Smooth muscle cell (in vitro differentiated cells): Measurements from ENCODE around the gene TFB1M. TPM values are rescaled to one million over a fixed set of nuclear protein-coding genes. Genes with fewer than 3 reads are reported as not detected.
"Not testable (repeated sequence)": the region's sequence is repeated elsewhere in the genome, so short reads cannot be mapped to it uniquely, and the experiment has no call there.

Experiments
- DNase-seq: peaks from one replicate; lab custom pipeline; 2025; ENCODE audit not compliant: unreplicated experiment; lab: John Stamatoyannopoulos, UW
- H2AFZ ChIP-seq: fragments of 200-600 bp; sonication (generic); 2 replicates; pipeline ENCODE4 v1.6.0; 2016; ENCODE audit warnings: antibody characterized with exemption, low read depth, mild to moderate bottlenecking
- H3F3A ChIP-seq: fragments of 200-600 bp; sonication (generic); 2 replicates; pipeline ENCODE4 v1.6.0; 2017; ENCODE audit warnings: antibody characterized with exemption, low read depth
- H3K27ac ChIP-seq: fragments of 200-600 bp; sonication (generic); 2 replicates; pipeline ENCODE4 v1.5.1; 2016; ENCODE audit warnings: low read depth, mild to moderate bottlenecking
- H3K27me3 ChIP-seq: fragments of 200-600 bp; sonication (generic); 2 replicates; pipeline ENCODE4 v1.6.1; 2016; ENCODE audit warnings: low read depth, mild to moderate bottlenecking
- H3K36me3 ChIP-seq: fragments of 200-600 bp; sonication (generic); 2 replicates; pipeline ENCODE4 v1.5.1; 2016; ENCODE audit warnings: low read depth
- H3K4me1 ChIP-seq: fragments of 200-600 bp; sonication (generic); 2 replicates; pipeline ENCODE4 v1.5.1; 2016; ENCODE audit warnings: low read depth
- H3K4me2 ChIP-seq: fragments of 200-600 bp; sonication (generic); 2 replicates; pipeline ENCODE4 v1.6.0; 2016; ENCODE audit warnings: mild to moderate bottlenecking
- H3K4me3 ChIP-seq: fragments of 200-600 bp; sonication (generic); 2 replicates; pipeline ENCODE4 v1.5.1; 2016; ENCODE audit warnings: mild to moderate bottlenecking
- H3K79me2 ChIP-seq: fragments of 200-600 bp; sonication (generic); 2 replicates; pipeline ENCODE4 v1.6.0; 2016; ENCODE audit warnings: low read depth, mild to moderate bottlenecking
- H3K9ac ChIP-seq: fragments of 200-600 bp; sonication (generic); 2 replicates; pipeline ENCODE4 v1.6.0; 2016; ENCODE audit warnings: low read depth
- H3K9me3 ChIP-seq: fragments of 200-600 bp; sonication (generic); replicated peaks from 2 replicates; pipeline ENCODE4 v1.5.1; 2016; ENCODE audit warnings: low read depth
- H4K20me1 ChIP-seq: fragments of 200-600 bp; sonication (generic); 2 replicates; pipeline ENCODE4 v1.6.0; 2016; ENCODE audit warnings: low read depth
- CTCF ChIP-seq: fragments of 200-600 bp; sonication (generic); IDR thresholded peaks from 2 replicates; pipeline ENCODE4 v1.5.1; 2017; ENCODE audit warnings: borderline replicate concordance, mild to moderate bottlenecking, antibody characterized with exemption; ENCODE audit not compliant: insufficient read depth, poor library complexity, severe bottlenecking
- WGBS: methylation state at CpG from one replicate; pipeline ENCODE4 v1.1.7; 2016; ENCODE audit warnings: low lambda C conversion rate; 5-methylcytosine and 5-hydroxymethylcytosine counted together
- polyA plus RNA-seq: library from polyadenylated mRNA; unstranded; fragments of >200 nt; fragmentation: Nextera tagmentation; extraction: Ambion mirVana; gene quantifications from 2 replicates; pipeline ENCODE4 v1.2.1, GENCODE V29; 2016
- total RNA-seq: library from RNA; depleted of rRNA; stranded (reverse); fragments of >200 nt; gene quantifications from 2 replicates; pipeline ENCODE4 v1.2.3, GENCODE V29; 2014

TFB1M gene
- total and polyA plus RNA-seq, 2 experiments from 2014 or later: 12.1 to 16.9 TPM

DNA sequence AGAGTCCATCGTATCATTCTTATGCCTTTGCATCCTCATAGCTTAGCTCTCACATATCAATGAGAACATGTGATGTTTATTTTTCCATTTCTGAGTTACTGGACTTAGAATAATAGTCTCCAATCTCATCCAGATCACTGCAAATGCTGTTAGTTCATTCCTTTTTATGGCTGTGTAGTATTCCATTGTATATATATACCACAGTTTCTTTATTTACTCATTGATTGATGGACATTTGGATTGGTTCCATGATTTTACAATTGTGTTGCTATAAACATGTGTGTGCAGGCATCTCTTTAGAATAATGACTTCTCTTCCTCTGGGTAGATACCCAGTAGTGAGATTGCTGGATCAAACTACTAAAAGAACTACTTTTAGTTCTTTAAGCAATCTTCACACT is 21.0 kb upstream of the TFB1M start:
- 100% methylated on average over 1 of the region's 1 CpG for WGBS
- Histone ChIP-seq H3K4me3 (no peak overlapping the region), H3F3A (no peaks in the 10 kb centered on the region), H3K4me2 (no peak overlapping the region), H2AFZ (no peak overlapping the region), H3K79me2 (no peaks in the 10 kb centered on the region), H4K20me1 (no peaks in the 10 kb centered on the region), H3K27me3 (no peaks in the 10 kb centered on the region), H3K9ac (no peak overlapping the region), H3K9me3 (peaks cover 2% of the 10 kb centered on the region), H3K36me3 (peaks cover 6% of the 10 kb centered on the region), H3K27ac (no peak overlapping the region), H3K4me1 (no peaks in the 10 kb centered on the region)
- TF ChIP-seq CTCF: no peak
- DNase-seq: no peak

GRCh38 chr6:155334073-155334472 is 19.8 kb upstream of the TFB1M start:
- not testable (repeated sequence) for H3K9ac ChIP-seq, H4K20me1 ChIP-seq, H3K9me3 ChIP-seq, H3K4me1 ChIP-seq, DNase-seq, H3K4me3 ChIP-seq, H3F3A ChIP-seq, H3K27ac ChIP-seq, H3K36me3 ChIP-seq, H3K27me3 ChIP-seq, H2AFZ ChIP-seq, H3K4me2 ChIP-seq, H3K79me2 ChIP-seq
- WGBS: 92% methylated on average over 7 of the region's 7 CpGs

DNA sequence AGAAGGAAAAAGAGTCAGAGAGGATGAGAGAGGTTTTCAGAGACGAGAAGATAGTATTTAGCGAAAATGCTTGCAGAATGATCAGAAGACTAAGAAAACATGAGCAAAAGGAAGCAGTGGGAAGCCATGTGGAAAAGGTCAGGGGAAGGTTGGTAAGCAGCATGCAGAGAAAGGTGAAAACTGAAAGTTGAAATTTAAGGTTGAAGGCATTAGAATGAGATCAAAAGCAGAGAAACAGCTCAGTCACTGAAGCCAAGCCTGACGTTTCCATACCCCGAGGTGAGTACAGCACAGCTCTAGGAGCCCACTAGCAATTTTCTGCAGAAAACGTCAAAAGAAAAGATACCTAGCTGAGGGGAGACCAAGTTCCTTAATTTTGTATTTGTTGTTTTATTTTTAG is 19.1 kb upstream of the TFB1M start:
- TF ChIP-seq CTCF: no peak
- 75% methylated on average over 5 of the region's 5 CpGs for WGBS
- Histone ChIP-seq H3K4me2 (no peak overlapping the region), H2AFZ (no peak overlapping the region), H3K79me2 (no peaks in the 10 kb centered on the region), H3K4me3 (no peak overlapping the region), H3K27me3 (no peaks in the 10 kb centered on the region), H3F3A (no peaks in the 10 kb centered on the region), H3K27ac (no peak overlapping the region), H3K36me3 (no peaks in the 10 kb centered on the region), H4K20me1 (no peaks in the 10 kb centered on the region), H3K4me1 (no peaks in the 10 kb centered on the region), H3K9me3 (no peaks in the 10 kb centered on the region), H3K9ac (no peak overlapping the region)
- DNase-seq: no peak

- Histone ChIP-seq H2AFZ (no peak overlapping the region), H4K20me1 (no peaks in the 10 kb centered on the region), H3K27me3 (no peaks in the 10 kb centered on the region), H3K79me2 (no peaks in the 10 kb centered on the region), H3K27ac (no peak overlapping the region), H3K4me1 (no peaks in the 10 kb centered on the region), H3K36me3 (no peaks in the 10 kb centered on the region), H3K4me3 (no peak overlapping the region), H3K9ac (no peak overlapping the region), H3F3A (no peaks in the 10 kb centered on the region), H3K4me2 (no peak overlapping the region), H3K9me3 (no peaks in the 10 kb centered on the region)
- TF ChIP-seq CTCF: no peak
- WGBS: 87% methylated on average over 6 of the region's 6 CpGs
- DNase-seq: no peak
These were observed 16.6 kb upstream of the TFB1M start for GRCh38 chr6:155330922-155331321.
